Measurements from ENCODE around the gene RCN2.
A peak's percentile ranks its signal among the peaks of the same experiment; 100 is the strongest.

The RCN2 gene

GRCh38 chr15:77001351-77001750 is 69.8 kb downstream of the RCN2 start:
- no peak for DNase-seq (ENCODE audit: low spot score)
- H3K36me3 Mint-ChIP-seq (ENCODE audit: low read depth), result peaks cover 61% of the 10 kb centered on the region
- H3K9me3 Mint-ChIP-seq, result no peaks in the 10 kb centered on the region
- peak overlapping the region; percentile 79 for H3K27ac Mint-ChIP-seq
- H3K4me3 Mint-ChIP-seq, result peak overlapping the region; percentile 73
- H3K4me1 Mint-ChIP-seq (ENCODE audit: low read depth), result peaks cover 78% of the 10 kb centered on the region
- H3K27me3 Mint-ChIP-seq (ENCODE audit: low read depth), result no peaks in the 10 kb centered on the region

GRCh38 chr15:77001966-77002365 is 70.4 kb downstream of the RCN2 start:
- Mint-ChIP-seq H3K27ac (peak overlapping the region; percentile 86), H3K4me1 (ENCODE audit: low read depth) (peaks cover 83% of the 10 kb centered on the region), H3K27me3 (ENCODE audit: low read depth) (no peaks in the 10 kb centered on the region), H3K36me3 (ENCODE audit: low read depth) (peaks cover 65% of the 10 kb centered on the region), H3K4me3 (peak overlapping the region; percentile 76), H3K9me3 (no peaks in the 10 kb centered on the region)
- DNase-seq (ENCODE audit: low spot score), result no peak

- Mint-ChIP-seq H3K27ac (peak overlapping the region; percentile 86), H3K9me3 (no peaks in the 10 kb centered on the region), H3K27me3 (ENCODE audit: low read depth) (no peaks in the 10 kb centered on the region), H3K4me1 (ENCODE audit: low read depth) (peaks cover 79% of the 10 kb centered on the region), H3K4me3 (peak overlapping the region; percentile 76), H3K36me3 (ENCODE audit: low read depth) (peaks cover 62% of the 10 kb centered on the region)
- no peak for DNase-seq (ENCODE audit: low spot score)
These were observed 70.9 kb downstream of the RCN2 start for GRCh38 chr15:77002436-77002835.

GRCh38 chr15:77002954-77003912 is 71.7 kb downstream of the RCN2 start:
- peaks cover 71% of the 10 kb centered on the region for H3K4me1 Mint-ChIP-seq (ENCODE audit: low read depth)
- peak; percentile 85 for DNase-seq (ENCODE audit: low spot score)
- peaks cover 61% of the 10 kb centered on the region for H3K36me3 Mint-ChIP-seq (ENCODE audit: low read depth)

More at GRCh38 chr15:77002954-77003912, 71.7 kb downstream of the RCN2 start:
- Mint-ChIP-seq H3K4me3 (peak overlapping the region; percentile 76), H3K27ac (peak overlapping the region; percentile 86), H3K9me3 (no peaks in the 10 kb centered on the region), H3K27me3 (ENCODE audit: low read depth) (no peaks in the 10 kb centered on the region)
